ENCODE measurements around the gene DOCK2.
A peak's percentile ranks its signal among the peaks of the same experiment; 100 is the strongest.
"Not testable (repeated sequence)": the region's sequence is repeated elsewhere in the genome, so short reads cannot be mapped to it uniquely, and the experiment has no call there.

The DOCK2 gene

GRCh38 chr5:170056561-170057267 is 419.6 kb downstream of the DOCK2 start:
- no peak for DNase-seq (ENCODE audit: low spot score)

- no peak for DNase-seq (ENCODE audit: low spot score)
These were observed 420.2 kb downstream of the DOCK2 start for GRCh38 chr5:170057311-170057710.

GRCh38 chr5:170059221-170059620 is 422.1 kb downstream of the DOCK2 start:
- no peak for DNase-seq (ENCODE audit: low spot score)

- DNase-seq (ENCODE audit: low spot score): no peak
These were observed 430.1 kb downstream of the DOCK2 start for GRCh38 chr5:170067152-170067551.

- DNase-seq (ENCODE audit: low spot score): no peak
These were observed 430.6 kb downstream of the DOCK2 start for GRCh38 chr5:170067574-170068170.

GRCh38 chr5:170069512-170069911 is 432.4 kb downstream of the DOCK2 start:
- DNase-seq (ENCODE audit: low spot score): no peak

GRCh38 chr5:170070556-170071412 is 433.7 kb downstream of the DOCK2 start:
- DNase-seq (ENCODE audit: low spot score): peak; percentile 25

- no peak for DNase-seq (ENCODE audit: low spot score)
These were observed 434.7 kb downstream of the DOCK2 start for GRCh38 chr5:170071748-170072147.

GRCh38 chr5:170075696-170076095 is 438.6 kb downstream of the DOCK2 start:
- DNase-seq (ENCODE audit: low spot score): no peak

- DNase-seq (ENCODE audit: low spot score): no peak
These were observed 439.1 kb downstream of the DOCK2 start for GRCh38 chr5:170076211-170076610.

GRCh38 chr5:170076739-170077138 is 439.7 kb downstream of the DOCK2 start:
- DNase-seq (ENCODE audit: low spot score): no peak

GRCh38 chr5:170077526-170077925 is 440.5 kb downstream of the DOCK2 start:
- no peak for DNase-seq (ENCODE audit: low spot score)

GRCh38 chr5:170078458-170078857 is 441.4 kb downstream of the DOCK2 start:
- DNase-seq (ENCODE audit: low spot score): no peak

GRCh38 chr5:170078931-170079330 is 441.9 kb downstream of the DOCK2 start:
- DNase-seq (ENCODE audit: low spot score): no peak

GRCh38 chr5:170080217-170080616 is 443.1 kb downstream of the DOCK2 start:
- no peak for DNase-seq (ENCODE audit: low spot score)

GRCh38 chr5:170080786-170081445 is 443.8 kb downstream of the DOCK2 start:
- DNase-seq (ENCODE audit: low spot score): no peak

- DNase-seq (ENCODE audit: low spot score): no peak
These were observed 444.5 kb downstream of the DOCK2 start for GRCh38 chr5:170081616-170082015.

- DNase-seq (ENCODE audit: low spot score): no peak
These were observed 445.6 kb downstream of the DOCK2 start for GRCh38 chr5:170082701-170083100.

- no peak for DNase-seq (ENCODE audit: low spot score)
These were observed 450.2 kb downstream of the DOCK2 start for GRCh38 chr5:170087168-170087817.

- no peak for DNase-seq (ENCODE audit: low spot score)
These were observed 455.5 kb downstream of the DOCK2 start for GRCh38 chr5:170092455-170093101.

- DNase-seq (ENCODE audit: low spot score): not testable (repeated sequence)
These were observed 457.3 kb downstream of the DOCK2 start for GRCh38 chr5:170094329-170094728.
